OCI-LY3 (cell line): ENCODE measurements around the gene CASK.

Experiments
- CTCF ChIP-seq: fragments of 200-600, 300-600 bp; sonication (generic); IDR thresholded peaks from 2 replicates; pipeline ENCODE4 v1.5.1; 2014; ENCODE audit warnings: antibody characterized with exemption, low read length, low read depth
- EZH2phosphoT487 ChIP-seq: fragments of 200-600 bp; shearing (Covaris generic); IDR thresholded peaks from 2 replicates; pipeline ENCODE4 v1.6.1; 2018; ENCODE audit warnings: antibody characterized with exemption, mixed run types, low read depth

GRCh38 chrX:41507919-41508318, 415.4 kb downstream of the CASK start:
- no peak for TF ChIP-seq CTCF
- TF ChIP-seq EZH2phosphoT487, result no peak
